Kidney epithelial cell (primary cell): ENCODE data around the gene DPP6. TPM values are rescaled to one million over a fixed set of nuclear protein-coding genes. Genes with fewer than 3 reads are reported as not detected.

ENCODE experiments used
- DNase-seq: peaks from one replicate; pipeline ENCODE4 v3.0.0-alpha.2; 2010; ENCODE audit warnings: low read depth
- H3K27me3 ChIP-seq: 2 replicates; pipeline ENCODE4 v1.6.0; 2011; ENCODE audit warnings: low read length; ENCODE audit not compliant: control insufficient read depth, insufficient read depth
- H3K36me3 ChIP-seq: 2 replicates; pipeline ENCODE4 v1.5.1; 2011; ENCODE audit warnings: low read length; ENCODE audit not compliant: control insufficient read depth, insufficient read depth
- H3K4me3 ChIP-seq: 2 replicates; pipeline ENCODE4 v1.5.1; 2011; ENCODE audit warnings: low read depth, mild to moderate bottlenecking, control low read depth, low read length
- total RNA-seq: library from RNA; depleted of rRNA; stranded (reverse); fragments of >200 nt; gene quantifications from 2 replicates; pipeline ENCODE4 v1.2.3, GENCODE V29; 2015
- TF ChIP-seq, protein P1 (sequence below): IDR thresholded peaks from 2 replicates; pipeline ENCODE4 v1.5.1; 2011; ENCODE audit warnings: mild to moderate bottlenecking, moderate library complexity, low read length, control low read depth, inconsistent platforms; ENCODE audit not compliant: insufficient read depth, poor library complexity, severe bottlenecking

DPP6 gene
- total RNA-seq, 1 donor from 2014 or later = 0.84 TPM

- DNase-seq = no peak
- Histone ChIP-seq H3K27me3 (no peaks in the 10 kb centered on the region), H3K36me3 (no peaks in the 10 kb centered on the region), H3K4me3 (no peak overlapping the region)
- TF ChIP-seq, protein P1, sequence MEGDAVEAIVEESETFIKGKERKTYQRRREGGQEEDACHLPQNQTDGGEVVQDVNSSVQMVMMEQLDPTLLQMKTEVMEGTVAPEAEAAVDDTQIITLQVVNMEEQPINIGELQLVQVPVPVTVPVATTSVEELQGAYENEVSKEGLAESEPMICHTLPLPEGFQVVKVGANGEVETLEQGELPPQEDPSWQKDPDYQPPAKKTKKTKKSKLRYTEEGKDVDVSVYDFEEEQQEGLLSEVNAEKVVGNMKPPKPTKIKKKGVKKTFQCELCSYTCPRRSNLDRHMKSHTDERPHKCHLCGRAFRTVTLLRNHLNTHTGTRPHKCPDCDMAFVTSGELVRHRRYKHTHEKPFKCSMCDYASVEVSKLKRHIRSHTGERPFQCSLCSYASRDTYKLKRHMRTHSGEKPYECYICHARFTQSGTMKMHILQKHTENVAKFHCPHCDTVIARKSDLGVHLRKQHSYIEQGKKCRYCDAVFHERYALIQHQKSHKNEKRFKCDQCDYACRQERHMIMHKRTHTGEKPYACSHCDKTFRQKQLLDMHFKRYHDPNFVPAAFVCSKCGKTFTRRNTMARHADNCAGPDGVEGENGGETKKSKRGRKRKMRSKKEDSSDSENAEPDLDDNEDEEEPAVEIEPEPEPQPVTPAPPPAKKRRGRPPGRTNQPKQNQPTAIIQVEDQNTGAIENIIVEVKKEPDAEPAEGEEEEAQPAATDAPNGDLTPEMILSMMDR = no peak
Observed at GRCh38 chr7:154480817-154481216, 428.6 kb downstream of the DPP6 start.

DNA sequence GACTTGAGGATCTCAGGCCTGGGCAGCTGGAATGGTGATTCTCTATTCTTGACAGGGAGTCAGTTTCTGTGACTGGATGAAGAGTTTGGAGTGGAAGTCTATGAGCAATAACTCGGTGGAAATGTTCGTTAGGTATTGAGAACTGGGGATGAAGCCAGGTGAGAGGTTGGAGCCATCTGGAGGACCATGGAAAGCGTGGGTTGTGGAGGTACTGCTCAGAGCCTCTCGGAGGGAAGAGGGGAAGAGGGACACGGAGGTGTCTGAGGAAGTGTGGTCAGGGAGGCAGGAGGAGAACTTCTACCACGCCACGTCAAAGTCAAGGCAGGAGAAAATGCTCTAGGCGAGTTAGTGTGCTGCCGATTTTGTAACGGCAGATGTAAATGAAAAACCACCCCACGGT lies 430.7 kb downstream of the DPP6 start:
- H3K27me3 ChIP-seq = no peaks in the 10 kb centered on the region
- TF ChIP-seq, protein P1 = no peak
- H3K36me3 ChIP-seq = no peaks in the 10 kb centered on the region
- DNase-seq = no peak
- no peak overlapping the region for H3K4me3 ChIP-seq

DNA sequence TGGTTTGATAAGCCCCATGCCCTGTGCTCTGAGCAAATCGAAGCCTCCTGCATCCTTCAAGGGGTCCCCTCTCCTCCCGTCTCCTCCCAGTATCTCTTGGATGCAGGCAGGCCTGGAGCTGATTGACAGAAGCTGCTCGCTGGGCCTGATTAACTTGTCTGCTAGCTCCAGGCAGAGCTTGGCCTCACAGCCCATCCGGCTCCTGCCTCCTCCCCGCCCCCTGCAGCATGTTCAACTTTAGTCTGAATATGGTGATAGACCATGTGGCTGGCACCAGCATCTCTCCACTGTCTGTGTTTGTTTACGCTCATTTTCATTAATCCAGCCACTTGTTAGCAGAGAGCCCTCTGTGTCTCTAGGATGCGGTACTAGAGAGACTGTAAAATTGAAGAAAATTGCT lies 432.2 kb downstream of the DPP6 start:
- TF ChIP-seq, protein P1 = no peak
- DNase-seq = no peak
- Histone ChIP-seq H3K27me3 (no peaks in the 10 kb centered on the region), H3K4me3 (no peak overlapping the region), H3K36me3 (no peaks in the 10 kb centered on the region)

GRCh38 chr7:154484943-154485342 lies 432.7 kb downstream of the DPP6 start:
- Histone ChIP-seq H3K27me3 (no peaks in the 10 kb centered on the region), H3K36me3 (no peaks in the 10 kb centered on the region), H3K4me3 (no peak overlapping the region)
- DNase-seq = no peak
- TF ChIP-seq, protein P1 = no peak

DNA sequence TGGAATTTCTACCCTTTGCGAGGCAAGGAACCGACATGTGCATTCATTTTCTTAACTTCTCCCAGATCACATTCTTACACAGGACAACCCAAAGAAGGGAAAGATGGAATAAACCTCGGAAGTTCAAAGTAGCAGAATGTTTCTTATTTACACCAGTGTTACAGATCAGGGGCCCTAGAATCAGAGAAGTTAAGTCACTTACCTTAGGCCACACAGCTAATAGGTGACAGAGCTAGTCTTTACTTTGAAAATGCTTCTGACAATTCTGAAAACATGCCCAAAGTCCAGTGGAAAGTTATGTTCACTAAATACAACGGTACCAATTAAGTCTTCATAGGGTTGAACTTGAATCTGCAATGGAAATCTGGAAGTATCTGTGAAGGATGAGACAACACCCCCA lies 437.7 kb downstream of the DPP6 start:
- TF ChIP-seq, protein P1 = no peak
- Histone ChIP-seq H3K36me3 (no peaks in the 10 kb centered on the region), H3K27me3 (no peaks in the 10 kb centered on the region)

GRCh38 chr7:154493594-154493993 lies 441.4 kb downstream of the DPP6 start:
- DNase-seq = no peak
- Histone ChIP-seq H3K27me3 (no peaks in the 10 kb centered on the region), H3K4me3 (no peak overlapping the region), H3K36me3 (no peaks in the 10 kb centered on the region)
- TF ChIP-seq, protein P1 = no peak

More for the DNA sequence above, 437.7 kb downstream of the DPP6 start:
- no peak for DNase-seq
- H3K4me3 ChIP-seq = no peak overlapping the region
